ENCODE data around the gene NVL.

NVL gene

DNA sequence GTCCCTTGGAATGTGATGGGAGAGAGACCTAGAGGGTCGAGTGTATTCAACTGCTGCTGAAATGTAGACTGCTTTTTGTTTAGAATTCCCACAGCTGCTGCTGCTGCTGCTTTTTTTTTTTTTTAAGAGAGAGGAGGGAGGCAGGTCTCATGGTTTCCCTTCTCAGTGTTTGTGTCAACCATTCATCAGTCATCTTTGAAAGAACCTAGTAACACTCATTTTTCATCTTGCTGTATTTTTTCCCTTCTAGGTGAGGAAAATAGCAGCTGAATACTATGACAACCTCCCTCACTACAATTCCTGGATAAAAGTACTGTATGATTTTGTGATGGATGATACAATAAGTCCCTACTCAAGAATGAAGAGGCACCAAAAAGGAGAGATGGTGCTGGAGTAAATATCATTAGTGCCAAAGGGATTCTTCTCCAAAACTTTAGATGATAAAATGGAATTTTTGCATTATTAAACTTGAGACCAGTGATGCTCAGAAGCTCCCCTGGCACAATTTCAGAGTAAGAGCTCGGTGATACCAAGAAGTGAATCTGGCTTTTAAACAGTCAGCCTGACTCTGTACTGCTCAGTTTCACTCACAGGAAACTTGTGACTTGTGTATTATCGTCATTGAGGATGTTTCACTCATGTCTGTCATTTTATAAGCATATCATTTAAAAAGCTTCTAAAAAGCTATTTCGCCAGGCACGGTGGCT, 137.7 kb downstream of the NVL start:
- DNase-seq: no peak

DNA sequence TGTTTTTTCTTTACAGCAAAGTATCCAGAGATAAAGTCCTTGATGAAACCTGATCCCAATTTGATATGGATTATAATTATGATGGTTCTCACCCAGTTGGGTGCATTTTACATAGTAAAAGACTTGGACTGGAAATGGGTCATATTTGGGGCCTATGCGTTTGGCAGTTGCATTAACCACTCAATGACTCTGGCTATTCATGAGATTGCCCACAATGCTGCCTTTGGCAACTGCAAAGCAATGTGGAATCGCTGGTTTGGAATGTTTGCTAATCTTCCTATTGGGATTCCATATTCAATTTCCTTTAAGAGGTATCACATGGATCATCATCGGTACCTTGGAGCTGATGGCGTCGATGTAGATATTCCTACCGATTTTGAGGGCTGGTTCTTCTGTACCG, 140.4 kb downstream of the NVL start:
- DNase-seq: no peak

DNA sequence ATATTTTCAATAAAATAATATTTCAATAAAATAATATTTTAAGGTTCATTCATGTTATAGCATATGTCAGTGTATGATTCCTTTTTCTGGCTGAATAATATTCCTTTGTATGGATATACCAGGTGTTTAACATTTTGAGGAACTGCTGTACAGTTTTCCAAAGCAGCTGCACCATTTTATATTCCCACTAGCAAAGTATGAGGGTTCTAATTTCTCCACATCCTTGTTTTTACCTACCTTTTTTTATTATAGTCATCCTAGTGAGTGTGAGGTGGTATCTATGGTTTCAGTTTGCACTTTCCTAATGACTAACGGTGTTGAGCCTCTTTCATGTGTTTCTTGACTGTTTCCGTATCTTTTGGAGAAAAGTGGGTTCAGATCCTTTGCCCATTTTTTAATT, 141.7 kb downstream of the NVL start:
- no peak for DNase-seq

- no peak for DNase-seq
These were observed 144.8 kb downstream of the NVL start for GRCh38 chr1:224185208-224185607.

- peak; percentile 69 to 71 for DNase-seq
These were observed 146.2 kb downstream of the NVL start for GRCh38 chr1:224183591-224184312.

GRCh38 chr1:224182866-224183590, 146.9 kb downstream of the NVL start, which contains the start of gene DEGS1:
Gene DEGS1, plus strand, starts transcription at chr1:224183240. Its CDS starts 97 bp downstream, at chr1:224183337.
- peak; percentile 87 to 92 for DNase-seq

- DNase-seq: peak in 1 of 2 experiments; percentile 55
These were observed 147.7 kb downstream of the NVL start for GRCh38 chr1:224182057-224182865.

- DNase-seq: no peak
These were observed 148.5 kb downstream of the NVL start for GRCh38 chr1:224181453-224181810.

- no peak for DNase-seq
These were observed 149.1 kb downstream of the NVL start for GRCh38 chr1:224180783-224181452.

DNA sequence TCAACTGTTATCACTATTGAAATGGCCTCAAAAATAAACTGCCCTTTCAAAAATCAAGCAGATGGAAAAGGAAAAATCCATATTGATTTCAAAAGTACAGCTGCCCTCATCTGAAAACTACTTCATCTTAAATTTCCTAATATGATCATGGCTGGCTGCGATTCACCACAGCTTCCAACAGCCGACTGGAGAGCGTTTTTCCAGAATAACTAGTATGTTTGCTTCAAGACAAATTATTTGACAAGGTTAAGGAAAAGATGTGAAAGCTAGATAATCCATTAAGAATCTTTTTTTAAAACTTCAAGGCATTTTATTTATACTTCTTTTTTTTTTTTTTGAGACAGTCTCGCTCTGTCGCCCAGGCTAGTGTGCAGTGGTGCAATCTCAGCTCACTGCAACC, 151.1 kb downstream of the NVL start:
- DNase-seq: no peak

- no peak for DNase-seq
These were observed 152.5 kb downstream of the NVL start for GRCh38 chr1:224177356-224177999.
